HTR-8/SVneo (cell line): ENCODE data around the gene WASF3.

ENCODE experiments used
- DNase-seq: peaks from one replicate; pipeline ENCODE4 v3.0.0; 2011; ENCODE audit warnings: low spot score, mixed read lengths; ENCODE audit not compliant: insufficient read length
- FAIRE-seq: peaks from 2 replicates; lab custom pipeline; 2011; peaks lifted over from hg19 to GRCh38; lab: Jason Lieb, UNC

Gene WASF3

GRCh38 chr13:26735677-26736076 is 178.2 kb downstream of the WASF3 start:
- DNase-seq (no peak), FAIRE-seq (no peak)
